K562 (cell line): ENCODE results near the gene CALB2. TPM values are rescaled to one million over a fixed set of nuclear protein-coding genes. Genes with fewer than 3 reads are reported as not detected.

Experiments used
- AFF1 ChIP-seq, 2 experiments: fragments of 450-650 bp; IDR thresholded peaks; 2 replicates each; pipeline ENCODE4 v1.6.1; 2018; ENCODE audit warnings: mild to moderate bottlenecking in 2 of 2, low read depth in 1 of 2; ENCODE audit not compliant: partially characterized antibody in 2 of 2
- CAMTA2 ChIP-seq: fragments of 250-450 bp; sonication (Bioruptor Pico); conservative IDR thresholded peaks from 2 replicates; pipeline ENCODE4 v1.5.1; 2022
- IRF1 ChIP-seq: sonication (generic); formaldehyde crosslinking; IDR thresholded peaks from 2 replicates; pipeline ENCODE4 v1.8.0; 2022; ENCODE audit warnings: missing genetic modification reagents, mild to moderate bottlenecking, borderline replicate concordance
- KDM1A ChIP-seq, 2 experiments: fragments of 450-650 bp; IDR thresholded peaks; 2 replicates each; pipeline ENCODE4 v1.6.1; 2016; ENCODE audit warnings: mild to moderate bottlenecking in 2 of 2
- NCOA1 ChIP-seq: fragments of 450-650 bp; IDR thresholded peaks from 2 replicates; pipeline ENCODE4 v1.6.1; 2016; ENCODE audit warnings: low read depth
- NCOA6 ChIP-seq: fragments of 450-650 bp; IDR thresholded peaks from 2 replicates; pipeline ENCODE4 v1.6.1; 2017; ENCODE audit warnings: mild to moderate bottlenecking
- POLR2AphosphoS2 ChIP-seq: IDR thresholded peaks from 2 replicates; pipeline ENCODE4 v1.6.1; 2012; ENCODE audit warnings: low read length, improper control_type of control experiment
- TSC22D4 ChIP-seq: fragments of 450-650 bp; IDR thresholded peaks from 2 replicates; pipeline ENCODE4 v1.6.1; 2016; ENCODE audit warnings: missing genetic modification characterization, missing biosample characterization, control low read depth
- ZFP1 ChIP-seq: fragments of 450-650 bp; formaldehyde crosslinking; IDR thresholded peaks from 2 replicates; pipeline ENCODE4 v1.4.0; 2020; ENCODE audit warnings: mild to moderate bottlenecking, mixed read lengths
- ZNF384 ChIP-seq: IDR thresholded peaks from 2 replicates; pipeline ENCODE4 v1.6.1; 2012; ENCODE audit warnings: low read depth, low read length, improper control_type of control experiment
- ZNF699 ChIP-seq: fragments of 250-450 bp; sonication (Bioruptor Pico); IDR thresholded peaks from 2 replicates; pipeline ENCODE4 v1.8.0; 2021; ENCODE audit warnings: mild to moderate bottlenecking, moderate library complexity; ENCODE audit not compliant: insufficient replicate concordance
- polyA plus RNA-seq, 8 experiments: library from polyadenylated mRNA; depleted of rRNA in 4 of 8; stranded (reverse) in 5 of 8; unstranded in 3 of 8; fragments of >200 nt; fragmentation: Nextera tagmentation in 2 of 8; fragmentation: Illumina TruSeq in 1 of 8; extraction: Ambion mirVana in 2 of 8; extraction: Trizol in 1 of 8; gene quantifications; 2 replicates each; pipeline versions ENCODE4 v1.2.1 to v1.2.3, GENCODE V29; 2011 to 2014; ENCODE audit warnings: inconsistent platforms in 1 of 8, missing spikeins in 1 of 8
- total RNA-seq, 7 experiments: library from RNA; depleted of rRNA in 6 of 7; stranded (reverse); fragments of >200 nt in 6 of 7; fragmentation: Illumina TruSeq in 2 of 7; extraction: Trizol in 2 of 7; gene quantifications; 2 replicates each; pipeline versions ENCODE4 v1.2.1 to v1.2.3, GENCODE V29; 2011 to 2021; ENCODE audit warnings: low replicate concordance in 1 of 7
- TF ChIP-seq, protein P1 (sequence below), 2 experiments: IDR thresholded peaks in 1 of 2; conservative IDR thresholded peaks in 1 of 2; 2 replicates each; pipeline ENCODE4 v1.6.1; 2016; ENCODE audit warnings: low read depth in 2 of 2, mild to moderate bottlenecking in 1 of 2, missing compliant biosample characterization in 1 of 2, missing genetic modification characterization in 1 of 2, moderate library complexity in 1 of 2

Gene CALB2
- total and polyA plus RNA-seq, 9 of the 15 experiments (the other 6 are each of a cell fraction or from before 2014, with no cell fraction given), result not detected

DNA sequence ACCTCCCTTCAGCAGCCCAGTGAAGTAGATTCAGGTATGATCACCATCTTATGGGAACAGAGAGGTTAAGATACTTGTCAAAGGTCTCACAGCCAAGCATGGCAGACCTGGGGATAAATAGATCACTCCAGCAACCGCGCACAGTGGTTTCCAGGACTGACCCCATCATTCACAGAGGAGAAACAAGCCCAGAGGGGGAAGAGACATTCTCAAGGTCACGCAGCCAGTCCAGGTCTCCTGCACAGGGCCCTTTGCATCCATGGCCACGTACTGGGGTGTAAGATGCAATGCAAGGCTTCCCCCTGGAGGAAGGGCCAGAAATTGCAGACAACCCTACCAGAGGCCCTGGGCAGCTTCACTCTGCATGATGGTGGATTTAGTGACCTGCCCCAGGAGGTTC, 63.4 kb downstream of the CALB2 start (continued):
- TF ChIP-seq, protein P1, sequence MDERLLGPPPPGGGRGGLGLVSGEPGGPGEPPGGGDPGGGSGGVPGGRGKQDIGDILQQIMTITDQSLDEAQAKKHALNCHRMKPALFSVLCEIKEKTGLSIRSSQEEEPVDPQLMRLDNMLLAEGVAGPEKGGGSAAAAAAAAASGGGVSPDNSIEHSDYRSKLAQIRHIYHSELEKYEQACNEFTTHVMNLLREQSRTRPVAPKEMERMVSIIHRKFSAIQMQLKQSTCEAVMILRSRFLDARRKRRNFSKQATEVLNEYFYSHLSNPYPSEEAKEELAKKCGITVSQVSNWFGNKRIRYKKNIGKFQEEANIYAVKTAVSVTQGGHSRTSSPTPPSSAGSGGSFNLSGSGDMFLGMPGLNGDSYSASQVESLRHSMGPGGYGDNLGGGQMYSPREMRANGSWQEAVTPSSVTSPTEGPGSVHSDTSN (CRISPR knock-in tag; IDR thresholded peaks at IDR 0.05; ENCODE audit: low read depth), result no peak
- TF ChIP-seq, protein P1 (tag; conservative IDR thresholded peaks at IDR 0.05; ENCODE audit: low read depth), result no peak
- TF ChIP-seq ZNF699 (no peak), TSC22D4 (no peak), NCOA6 (no peak), POLR2AphosphoS2 (no peak), IRF1 (CRISPR knock-in tag) (no peak), CAMTA2 (CRISPR knock-in tag) (no peak), ZFP1 (CRISPR knock-in tag) (no peak), ZNF384 (no peak), KDM1A (IDR thresholded peaks at IDR 0.05) (peak; percentile 42 to 54; a peak in 3 of 4 replicates), NCOA1 (no peak), AFF1 (IDR thresholded peaks at IDR 0.05; ENCODE audit: low read depth in 1 of 2, partially characterized antibody in 2 of 2) (no peak)
